Tibial nerve (tissue), 4 donors: ENCODE results near the gene IL17RE.

Experiments
- CTCF ChIP-seq, 5 experiments: fragments of 200-600 bp in 3 of 5; fragments of 450-650 bp in 2 of 5; sonication (generic) in 3 of 5; IDR thresholded peaks; one replicate each; pipeline ENCODE4 v1.5.1; 2016 to 2019; ENCODE audit warnings: antibody characterized with exemption in 5 of 5, mild to moderate bottlenecking in 3 of 5, moderate library complexity in 2 of 5
- EP300 ChIP-seq, 2 donors: sonication (generic); formaldehyde crosslinking; IDR thresholded peaks; one replicate each; pipeline ENCODE4 v1.6.1; 2017; ENCODE audit warnings: antibody characterized with exemption in 2 of 2, mild to moderate bottlenecking in 1 of 2
- POLR2A ChIP-seq, 2 donors: fragments of 450-650 bp; IDR thresholded peaks; one replicate each; pipeline ENCODE4 v1.6.1; 2017; ENCODE audit warnings: antibody characterized with exemption in 2 of 2, mild to moderate bottlenecking in 2 of 2, moderate library complexity in 2 of 2

- TF ChIP-seq CTCF (IDR thresholded peaks at IDR 0.05) (no peak), POLR2A (IDR thresholded peaks at IDR 0.05) (no peak), EP300 (IDR thresholded peaks at IDR 0.05) (no peak)
Observed at GRCh38 chr3:9942164-9942563, 39.5 kb downstream of the IL17RE start.
